Measurements from ENCODE around the gene MICA. TPM values are rescaled to one million over a fixed set of nuclear protein-coding genes. Genes with fewer than 3 reads are reported as not detected.
A peak's percentile ranks its signal among the peaks of the same experiment; 100 is the strongest.

Gene MICA
- total and polyA plus RNA-seq, 9 of the 15 experiments (the other 6 are each of a cell fraction or from before 2014, with no cell fraction given), result 11.8 to 24.6 (median 16.7) TPM

GRCh38 chr6:31441365-31442267 lies 38.2 kb downstream of the MICA start (continued):
- TF ChIP-seq, protein P1, sequence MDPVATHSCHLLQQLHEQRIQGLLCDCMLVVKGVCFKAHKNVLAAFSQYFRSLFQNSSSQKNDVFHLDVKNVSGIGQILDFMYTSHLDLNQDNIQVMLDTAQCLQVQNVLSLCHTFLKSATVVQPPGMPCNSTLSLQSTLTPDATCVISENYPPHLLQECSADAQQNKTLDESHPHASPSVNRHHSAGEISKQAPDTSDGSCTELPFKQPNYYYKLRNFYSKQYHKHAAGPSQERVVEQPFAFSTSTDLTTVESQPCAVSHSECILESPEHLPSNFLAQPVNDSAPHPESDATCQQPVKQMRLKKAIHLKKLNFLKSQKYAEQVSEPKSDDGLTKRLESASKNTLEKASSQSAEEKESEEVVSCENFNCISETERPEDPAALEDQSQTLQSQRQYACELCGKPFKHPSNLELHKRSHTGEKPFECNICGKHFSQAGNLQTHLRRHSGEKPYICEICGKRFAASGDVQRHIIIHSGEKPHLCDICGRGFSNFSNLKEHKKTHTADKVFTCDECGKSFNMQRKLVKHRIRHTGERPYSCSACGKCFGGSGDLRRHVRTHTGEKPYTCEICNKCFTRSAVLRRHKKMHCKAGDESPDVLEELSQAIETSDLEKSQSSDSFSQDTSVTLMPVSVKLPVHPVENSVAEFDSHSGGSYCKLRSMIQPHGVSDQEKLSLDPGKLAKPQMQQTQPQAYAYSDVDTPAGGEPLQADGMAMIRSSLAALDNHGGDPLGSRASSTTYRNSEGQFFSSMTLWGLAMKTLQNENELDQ (CRISPR knock-in tag; IDR thresholded peaks at IDR 0.05; ENCODE audit: borderline replicate concordance), result no peak
- TF ChIP-seq KAT2B (IDR thresholded peaks at IDR 0.05; ENCODE audit: low read depth, low read length) (no peak), PHF21A (IDR thresholded peaks at IDR 0.05; ENCODE audit: borderline replicate concordance, low read depth) (peak; percentile 62; the same call in 1 of the 2 replicates), CREM (IDR thresholded peaks at IDR 0.05; ENCODE audit: low read depth) (peak; percentile 8; the same call in 1 of the 2 replicates), RCOR1 (IDR thresholded peaks at IDR 0.05; ENCODE audit: borderline replicate concordance in 1 of 2, low read depth in 2 of 2, low read length in 2 of 2) (peak; percentile 13 to 40; a peak in 3 of 4 replicates), RAD21 (CRISPR knock-in tag; conservative IDR thresholded peaks at IDR 0.05 in 1 of 2, IDR thresholded peaks at IDR 0.05 in 1 of 2) (peak; percentile 86 to 94), GTF2F1 (IDR thresholded peaks at IDR 0.05; ENCODE audit: low read depth, low read length) (no peak), TAF9B (IDR thresholded peaks at IDR 0.05; ENCODE audit: partially characterized antibody) (no peak), RHOXF2B (CRISPR knock-in tag; conservative IDR thresholded peaks at IDR 0.05) (0 out of 2 replicates have a peak, but pooled peaks have one; percentile 61), HIVEP1 (CRISPR knock-in tag; IDR thresholded peaks at IDR 0.05) (no peak), ZNF384 (IDR thresholded peaks at IDR 0.05; ENCODE audit: low read depth, low read length) (0 out of 2 replicates have a peak, but pooled peaks have one; percentile 18)
- TF ChIP-seq, protein P2, sequence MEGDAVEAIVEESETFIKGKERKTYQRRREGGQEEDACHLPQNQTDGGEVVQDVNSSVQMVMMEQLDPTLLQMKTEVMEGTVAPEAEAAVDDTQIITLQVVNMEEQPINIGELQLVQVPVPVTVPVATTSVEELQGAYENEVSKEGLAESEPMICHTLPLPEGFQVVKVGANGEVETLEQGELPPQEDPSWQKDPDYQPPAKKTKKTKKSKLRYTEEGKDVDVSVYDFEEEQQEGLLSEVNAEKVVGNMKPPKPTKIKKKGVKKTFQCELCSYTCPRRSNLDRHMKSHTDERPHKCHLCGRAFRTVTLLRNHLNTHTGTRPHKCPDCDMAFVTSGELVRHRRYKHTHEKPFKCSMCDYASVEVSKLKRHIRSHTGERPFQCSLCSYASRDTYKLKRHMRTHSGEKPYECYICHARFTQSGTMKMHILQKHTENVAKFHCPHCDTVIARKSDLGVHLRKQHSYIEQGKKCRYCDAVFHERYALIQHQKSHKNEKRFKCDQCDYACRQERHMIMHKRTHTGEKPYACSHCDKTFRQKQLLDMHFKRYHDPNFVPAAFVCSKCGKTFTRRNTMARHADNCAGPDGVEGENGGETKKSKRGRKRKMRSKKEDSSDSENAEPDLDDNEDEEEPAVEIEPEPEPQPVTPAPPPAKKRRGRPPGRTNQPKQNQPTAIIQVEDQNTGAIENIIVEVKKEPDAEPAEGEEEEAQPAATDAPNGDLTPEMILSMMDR (IDR thresholded peaks at IDR 0.05 in 2 of 3, conservative IDR thresholded peaks at IDR 0.05 in 1 of 3; ENCODE audit: insufficient read depth in 2 of 3, low read depth in 1 of 3, low read length in 3 of 3), result peak; percentile 89 to 93 (median 91)
- TF ChIP-seq, protein P3, sequence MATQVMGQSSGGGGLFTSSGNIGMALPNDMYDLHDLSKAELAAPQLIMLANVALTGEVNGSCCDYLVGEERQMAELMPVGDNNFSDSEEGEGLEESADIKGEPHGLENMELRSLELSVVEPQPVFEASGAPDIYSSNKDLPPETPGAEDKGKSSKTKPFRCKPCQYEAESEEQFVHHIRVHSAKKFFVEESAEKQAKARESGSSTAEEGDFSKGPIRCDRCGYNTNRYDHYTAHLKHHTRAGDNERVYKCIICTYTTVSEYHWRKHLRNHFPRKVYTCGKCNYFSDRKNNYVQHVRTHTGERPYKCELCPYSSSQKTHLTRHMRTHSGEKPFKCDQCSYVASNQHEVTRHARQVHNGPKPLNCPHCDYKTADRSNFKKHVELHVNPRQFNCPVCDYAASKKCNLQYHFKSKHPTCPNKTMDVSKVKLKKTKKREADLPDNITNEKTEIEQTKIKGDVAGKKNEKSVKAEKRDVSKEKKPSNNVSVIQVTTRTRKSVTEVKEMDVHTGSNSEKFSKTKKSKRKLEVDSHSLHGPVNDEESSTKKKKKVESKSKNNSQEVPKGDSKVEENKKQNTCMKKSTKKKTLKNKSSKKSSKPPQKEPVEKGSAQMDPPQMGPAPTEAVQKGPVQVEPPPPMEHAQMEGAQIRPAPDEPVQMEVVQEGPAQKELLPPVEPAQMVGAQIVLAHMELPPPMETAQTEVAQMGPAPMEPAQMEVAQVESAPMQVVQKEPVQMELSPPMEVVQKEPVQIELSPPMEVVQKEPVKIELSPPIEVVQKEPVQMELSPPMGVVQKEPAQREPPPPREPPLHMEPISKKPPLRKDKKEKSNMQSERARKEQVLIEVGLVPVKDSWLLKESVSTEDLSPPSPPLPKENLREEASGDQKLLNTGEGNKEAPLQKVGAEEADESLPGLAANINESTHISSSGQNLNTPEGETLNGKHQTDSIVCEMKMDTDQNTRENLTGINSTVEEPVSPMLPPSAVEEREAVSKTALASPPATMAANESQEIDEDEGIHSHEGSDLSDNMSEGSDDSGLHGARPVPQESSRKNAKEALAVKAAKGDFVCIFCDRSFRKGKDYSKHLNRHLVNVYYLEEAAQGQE (IDR thresholded peaks at IDR 0.05; ENCODE audit: borderline replicate concordance), result peak; percentile 87
- TF ChIP-seq, protein P3 (CRISPR knock-in tag; IDR thresholded peaks at IDR 0.05; ENCODE audit: low read depth), result no peak
